Panc1 (cell line): ENCODE results near the gene GAS7. TPM values are rescaled to one million over a fixed set of nuclear protein-coding genes. Genes with fewer than 3 reads are reported as not detected.

Experiments used
- ATAC-seq: fragments of 200-7000 bp; cut with Tn5 transposase; 2 replicates; pipeline ENCODE4 v1.9.1; 2020; ENCODE audit warnings: mild to moderate bottlenecking, moderate library complexity
- BruUV-seq: library from RNA; stranded (reverse); fragments of 400-500 nt; replicated peaks from 2 replicates; lab custom pipeline; 2021; lab: Mats Ljungman, UMichigan
- CTCF ChIA-PET: fragments of 300-600 bp; sonication (Branson Sonifier 250); formaldehyde crosslinking; loops from one replicate; lab custom pipeline; 2022; ENCODE audit warnings: antibody characterized with exemption; lab: Charles Lee
- POLR2A ChIA-PET: fragments of 300-600 bp; sonication (Branson Sonifier 250); formaldehyde crosslinking; loops from one replicate; lab custom pipeline; 2022; ENCODE audit warnings: antibody characterized with exemption; lab: Charles Lee
- DNase-seq: peaks from one replicate; pipeline ENCODE4 v3.0.0-alpha.2; 2010; ENCODE audit warnings: low read depth, low spot score
- H3K27ac ChIP-seq: 2 replicates; pipeline ENCODE4 v1.5.1; 2011; ENCODE audit warnings: mild to moderate bottlenecking, low read length, inconsistent platforms
- H3K27me3 ChIP-seq: fragments of 200-500 bp; sonication (Bioruptor generic); 2 replicates; pipeline ENCODE4 v1.6.0; 2014; ENCODE audit warnings: low read length, inconsistent platforms; ENCODE audit not compliant: control insufficient read depth, insufficient read depth
- H3K36me3 ChIP-seq: fragments of 200-500 bp; sonication (Bioruptor generic); 2 replicates; pipeline ENCODE4 v1.5.1; 2014; ENCODE audit warnings: inconsistent platforms, mild to moderate bottlenecking, low read length, moderate library complexity; ENCODE audit not compliant: control insufficient read depth, insufficient read depth
- H3K4me1 ChIP-seq: 2 replicates; pipeline ENCODE4 v1.5.1; 2011; ENCODE audit warnings: inconsistent platforms, mild to moderate bottlenecking, low read length, moderate library complexity; ENCODE audit not compliant: control insufficient read depth, insufficient read depth
- H3K4me3 ChIP-seq, 2 experiments: 2 replicates each; pipeline ENCODE4 v1.5.1; 2011 to 2012; ENCODE audit warnings: low read depth in 2 of 2, low read length in 2 of 2, mild to moderate bottlenecking in 2 of 2, inconsistent platforms in 1 of 2, moderate library complexity in 1 of 2
- H3K9me3 ChIP-seq: fragments of 200-500 bp; sonication (Bioruptor generic); 2 replicates; pipeline ENCODE4 v1.5.1; 2014; ENCODE audit warnings: low read depth, mild to moderate bottlenecking, inconsistent platforms, low read length, moderate library complexity; ENCODE audit not compliant: control insufficient read depth, insufficient read depth
- POLR2AphosphoS5 ChIP-seq: IDR thresholded peaks from 2 replicates; pipeline ENCODE4 v1.6.1; 2012; ENCODE audit warnings: mild to moderate bottlenecking, low read depth, low read length, moderate library complexity
- SIN3A ChIP-seq: IDR thresholded peaks from 2 replicates; pipeline ENCODE4 v1.6.1; 2012; ENCODE audit warnings: low read depth, mild to moderate bottlenecking, low read length, moderate library complexity, borderline replicate concordance; ENCODE audit not compliant: insufficient read depth
- TCF7L2 ChIP-seq: IDR thresholded peaks from 2 replicates; pipeline ENCODE4 v1.6.1; 2011; ENCODE audit warnings: mild to moderate bottlenecking, low read depth, low read length, inconsistent platforms
- in situ Hi-C: cut with HindIII; loops from 2 replicates; pipeline ENCODE4 v1.10.0; 2016; ENCODE audit warnings: low sequenced_read_pairs, low pct_unique_long_range_greater_than_20kb
- intact Hi-C: fragments of 100-400 bp; cut with micrococcal nuclease; formaldehyde crosslinking; loops from one replicate; pipeline ENCODE4 v1.10.0; 2022; ENCODE audit not compliant: unreplicated experiment
- total RNA-seq: library from RNA; stranded (reverse); gene quantifications from one replicate; pipeline ENCODE4 v1.2.1, GENCODE V29; 2021; ENCODE audit not compliant: unreplicated experiment
- TF ChIP-seq, protein P1 (sequence below), 2 experiments: IDR thresholded peaks; 2 replicates each; pipeline ENCODE4 v1.6.1; 2011 to 2012; ENCODE audit warnings: low read depth in 2 of 2, control low read depth in 1 of 2, low read length in 1 of 2, mild to moderate bottlenecking in 1 of 2, moderate library complexity in 1 of 2; ENCODE audit not compliant: insufficient read depth in 1 of 2
- TF ChIP-seq, protein P2 (sequence below): fragments of 450-650 bp; IDR thresholded peaks from 2 replicates; pipeline ENCODE4 v1.5.1; 2017; ENCODE audit warnings: mild to moderate bottlenecking

The GAS7 gene
- total RNA-seq, 1 experiment from 2014 or later = 0.05 TPM

DNA sequence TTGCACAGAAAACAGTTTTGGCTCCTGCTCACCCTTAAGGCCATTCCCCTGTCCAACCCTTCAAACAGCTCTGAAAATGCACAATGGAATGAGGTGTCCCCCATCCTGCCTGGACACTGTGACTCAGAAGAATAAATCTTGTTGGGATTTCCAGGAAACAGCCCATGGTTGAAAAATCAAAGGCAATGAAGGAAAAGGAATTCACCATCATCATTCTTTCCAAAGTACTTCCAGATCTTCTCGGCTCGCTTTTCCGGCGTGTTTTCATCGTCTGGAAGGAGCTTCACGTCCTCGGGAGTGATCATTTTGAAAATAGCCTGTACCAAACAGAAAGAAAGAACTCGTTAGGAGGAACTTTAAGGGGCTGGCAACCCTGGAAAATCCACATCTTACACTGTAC is 297.6 kb downstream of the GAS7 start:
- no peak overlapping the region for H3K27ac ChIP-seq
- intact Hi-C loops = no loop called here
- BruUV-seq = no TSS peak
- no peaks in the 10 kb centered on the region for H3K36me3 ChIP-seq
- in situ Hi-C loops = no loop called here
- H3K4me3 ChIP-seq = no peak overlapping the region
- H3K4me1 ChIP-seq = no peaks in the 10 kb centered on the region
- TF ChIP-seq, protein P1, sequence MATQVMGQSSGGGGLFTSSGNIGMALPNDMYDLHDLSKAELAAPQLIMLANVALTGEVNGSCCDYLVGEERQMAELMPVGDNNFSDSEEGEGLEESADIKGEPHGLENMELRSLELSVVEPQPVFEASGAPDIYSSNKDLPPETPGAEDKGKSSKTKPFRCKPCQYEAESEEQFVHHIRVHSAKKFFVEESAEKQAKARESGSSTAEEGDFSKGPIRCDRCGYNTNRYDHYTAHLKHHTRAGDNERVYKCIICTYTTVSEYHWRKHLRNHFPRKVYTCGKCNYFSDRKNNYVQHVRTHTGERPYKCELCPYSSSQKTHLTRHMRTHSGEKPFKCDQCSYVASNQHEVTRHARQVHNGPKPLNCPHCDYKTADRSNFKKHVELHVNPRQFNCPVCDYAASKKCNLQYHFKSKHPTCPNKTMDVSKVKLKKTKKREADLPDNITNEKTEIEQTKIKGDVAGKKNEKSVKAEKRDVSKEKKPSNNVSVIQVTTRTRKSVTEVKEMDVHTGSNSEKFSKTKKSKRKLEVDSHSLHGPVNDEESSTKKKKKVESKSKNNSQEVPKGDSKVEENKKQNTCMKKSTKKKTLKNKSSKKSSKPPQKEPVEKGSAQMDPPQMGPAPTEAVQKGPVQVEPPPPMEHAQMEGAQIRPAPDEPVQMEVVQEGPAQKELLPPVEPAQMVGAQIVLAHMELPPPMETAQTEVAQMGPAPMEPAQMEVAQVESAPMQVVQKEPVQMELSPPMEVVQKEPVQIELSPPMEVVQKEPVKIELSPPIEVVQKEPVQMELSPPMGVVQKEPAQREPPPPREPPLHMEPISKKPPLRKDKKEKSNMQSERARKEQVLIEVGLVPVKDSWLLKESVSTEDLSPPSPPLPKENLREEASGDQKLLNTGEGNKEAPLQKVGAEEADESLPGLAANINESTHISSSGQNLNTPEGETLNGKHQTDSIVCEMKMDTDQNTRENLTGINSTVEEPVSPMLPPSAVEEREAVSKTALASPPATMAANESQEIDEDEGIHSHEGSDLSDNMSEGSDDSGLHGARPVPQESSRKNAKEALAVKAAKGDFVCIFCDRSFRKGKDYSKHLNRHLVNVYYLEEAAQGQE (IDR thresholded peaks at IDR 0.05; ENCODE audit: insufficient read depth in 1 of 2, low read depth in 2 of 2, low read length in 1 of 2) = no peak
- TF ChIP-seq SIN3A (no peak), POLR2AphosphoS5 (no peak), TCF7L2 (no peak)
- TF ChIP-seq, protein P2, sequence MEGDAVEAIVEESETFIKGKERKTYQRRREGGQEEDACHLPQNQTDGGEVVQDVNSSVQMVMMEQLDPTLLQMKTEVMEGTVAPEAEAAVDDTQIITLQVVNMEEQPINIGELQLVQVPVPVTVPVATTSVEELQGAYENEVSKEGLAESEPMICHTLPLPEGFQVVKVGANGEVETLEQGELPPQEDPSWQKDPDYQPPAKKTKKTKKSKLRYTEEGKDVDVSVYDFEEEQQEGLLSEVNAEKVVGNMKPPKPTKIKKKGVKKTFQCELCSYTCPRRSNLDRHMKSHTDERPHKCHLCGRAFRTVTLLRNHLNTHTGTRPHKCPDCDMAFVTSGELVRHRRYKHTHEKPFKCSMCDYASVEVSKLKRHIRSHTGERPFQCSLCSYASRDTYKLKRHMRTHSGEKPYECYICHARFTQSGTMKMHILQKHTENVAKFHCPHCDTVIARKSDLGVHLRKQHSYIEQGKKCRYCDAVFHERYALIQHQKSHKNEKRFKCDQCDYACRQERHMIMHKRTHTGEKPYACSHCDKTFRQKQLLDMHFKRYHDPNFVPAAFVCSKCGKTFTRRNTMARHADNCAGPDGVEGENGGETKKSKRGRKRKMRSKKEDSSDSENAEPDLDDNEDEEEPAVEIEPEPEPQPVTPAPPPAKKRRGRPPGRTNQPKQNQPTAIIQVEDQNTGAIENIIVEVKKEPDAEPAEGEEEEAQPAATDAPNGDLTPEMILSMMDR = no peak
- no peak for ATAC-seq
- no peaks in the 10 kb centered on the region for H3K27me3 ChIP-seq
- ChIA-PET POLR2A (no interaction called here), CTCF (no interaction called here)
- DNase-seq = no peak
- no peaks in the 10 kb centered on the region for H3K9me3 ChIP-seq

DNA sequence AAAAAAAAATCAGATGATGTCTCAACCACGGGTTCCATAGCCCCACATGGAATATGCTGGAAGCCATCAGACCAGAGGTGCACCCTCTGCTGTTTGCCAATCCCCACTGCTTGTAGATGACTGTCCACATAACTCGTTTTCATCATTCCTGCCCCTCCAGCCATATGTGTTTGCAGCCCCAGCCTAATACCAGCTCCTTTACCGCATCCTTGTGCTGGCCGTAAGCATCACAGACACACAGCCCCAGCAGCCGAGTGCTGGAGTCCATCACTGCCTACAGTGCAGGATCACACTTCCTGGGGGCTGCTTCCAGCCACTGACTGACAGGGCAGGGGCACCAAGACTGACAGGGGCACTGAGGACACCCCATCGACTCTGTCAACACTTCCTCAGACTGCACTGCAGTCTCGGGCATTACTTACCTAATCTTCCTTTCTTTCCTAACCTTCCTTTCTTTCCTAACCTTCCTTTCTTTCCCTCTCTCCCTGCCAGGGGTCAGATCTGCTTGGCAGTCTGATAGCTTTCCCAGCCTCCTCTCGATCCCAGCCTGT is 298.3 kb downstream of the GAS7 start:
- in situ Hi-C loops (no loop called here), intact Hi-C loops (no loop called here)
- BruUV-seq = no TSS peak
- Histone ChIP-seq H3K27ac (no peak overlapping the region), H3K36me3 (no peaks in the 10 kb centered on the region), H3K27me3 (no peaks in the 10 kb centered on the region), H3K4me3 (no peak overlapping the region), H3K4me1 (no peaks in the 10 kb centered on the region), H3K9me3 (no peaks in the 10 kb centered on the region)
- POLR2A ChIA-PET = no interaction called here
- DNase-seq = no peak
- ATAC-seq = no peak
- CTCF ChIA-PET = no interaction called here
- TF ChIP-seq TCF7L2 (no peak), SIN3A (no peak), POLR2AphosphoS5 (no peak)
- TF ChIP-seq, protein P1 (IDR thresholded peaks at IDR 0.05; ENCODE audit: insufficient read depth in 1 of 2, low read depth in 2 of 2, low read length in 1 of 2) = no peak
- TF ChIP-seq, protein P2 = no peak
